Measurements from ENCODE around the gene ROBO3. TPM values are rescaled to one million over a fixed set of nuclear protein-coding genes. Genes with fewer than 3 reads are reported as not detected.

ROBO3 gene
- polyA plus RNA-seq, 4 donors = 4.5 to 16.1 (median 11.4) TPM

DNA sequence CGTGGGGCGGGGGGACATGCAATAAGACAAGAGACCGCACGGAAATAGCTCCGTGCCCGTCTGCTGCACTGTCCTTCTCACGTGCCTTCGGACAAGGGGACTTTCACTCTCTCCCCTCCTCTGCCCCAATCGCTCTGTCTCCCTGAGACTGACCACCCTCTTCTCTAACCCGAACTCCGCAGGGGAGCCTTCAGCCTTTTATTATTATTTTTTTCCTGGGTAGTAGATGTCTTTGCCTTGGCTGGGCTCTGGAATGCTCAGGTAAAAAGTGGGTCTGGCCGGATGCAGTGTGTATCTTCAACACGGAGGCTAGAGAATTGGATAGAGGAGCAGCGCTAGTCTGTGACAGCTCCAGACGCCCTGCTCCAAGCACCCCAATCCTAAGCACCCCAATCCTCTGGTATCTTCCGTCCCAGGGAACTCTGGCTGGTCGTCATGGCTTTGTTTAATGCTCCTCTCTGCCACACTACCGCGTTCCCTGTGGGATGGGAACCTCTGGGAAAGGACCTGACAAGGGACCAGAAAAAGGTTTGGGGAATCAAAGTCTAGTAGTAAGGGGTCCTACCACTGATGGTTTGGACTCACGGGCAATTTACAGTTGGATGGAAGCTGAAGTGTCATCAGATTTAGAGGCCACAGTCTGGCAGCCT lies 25.1 kb upstream of the ROBO3 start:
- Histone ChIP-seq H3K4me1 (ENCODE audit: control insufficient read depth in 3 of 3, insufficient read depth in 2 of 3, low read depth in 1 of 3, low read length in 2 of 3) (peaks cover 0 to 15% (median 0%) of the 10 kb centered on the region in 3 donors), H3K4me3 (ENCODE audit: low read depth in 1 of 3, low read length in 3 of 3) (peak overlapping the region in 1 of 3 donors; percentile 27)

GRCh38 chr11:124840666-124841065 lies 24.6 kb upstream of the ROBO3 start:
- FAIRE-seq = no peak
- Histone ChIP-seq H3K4me1 (ENCODE audit: control insufficient read depth in 3 of 3, insufficient read depth in 2 of 3, low read depth in 1 of 3, low read length in 2 of 3) (peaks cover 0 to 15% (median 0%) of the 10 kb centered on the region in 3 donors), H3K9me3 (ENCODE audit: control insufficient read depth in 2 of 2, insufficient read depth in 1 of 2, low read depth in 1 of 2, low read length in 1 of 2) (no peaks in the 10 kb centered on the region), H3K27me3 (ENCODE audit: control insufficient read depth in 3 of 3, insufficient read depth in 3 of 3, low read length in 3 of 3) (peaks cover 10 to 74% (median 52%) of the 10 kb centered on the region in 3 donors), H3K36me3 (ENCODE audit: control insufficient read depth in 3 of 3, insufficient read depth in 2 of 3, low read depth in 1 of 3, low read length in 3 of 3) (no peaks in the 10 kb centered on the region), H3K27ac (ENCODE audit: low read depth in 1 of 3, low read length in 2 of 3) (no peak overlapping the region), H3K4me3 (ENCODE audit: low read depth in 1 of 3, low read length in 3 of 3) (no peak overlapping the region)
- WGBS, 3 donors = 27 to 56% (median 43%) methylated on average over 1 of the region's 1 CpG
- no peak for DNase-seq

More for the DNA sequence above, 25.1 kb upstream of the ROBO3 start:
- 6 to 13% (median 12%) methylated on average over 17 to 20 of the region's 20 CpGs for WGBS, 3 donors
- Histone ChIP-seq H3K9me3 (ENCODE audit: control insufficient read depth in 2 of 2, insufficient read depth in 1 of 2, low read depth in 1 of 2, low read length in 1 of 2) (no peaks in the 10 kb centered on the region), H3K27me3 (ENCODE audit: control insufficient read depth in 3 of 3, insufficient read depth in 3 of 3, low read length in 3 of 3) (peaks cover 6 to 69% (median 46%) of the 10 kb centered on the region in 3 donors), H3K36me3 (ENCODE audit: control insufficient read depth in 3 of 3, insufficient read depth in 2 of 3, low read depth in 1 of 3, low read length in 3 of 3) (no peaks in the 10 kb centered on the region), H3K27ac (ENCODE audit: low read depth in 1 of 3, low read length in 2 of 3) (no peak overlapping the region)
- FAIRE-seq = no peak
- DNase-seq = no peak

DNA sequence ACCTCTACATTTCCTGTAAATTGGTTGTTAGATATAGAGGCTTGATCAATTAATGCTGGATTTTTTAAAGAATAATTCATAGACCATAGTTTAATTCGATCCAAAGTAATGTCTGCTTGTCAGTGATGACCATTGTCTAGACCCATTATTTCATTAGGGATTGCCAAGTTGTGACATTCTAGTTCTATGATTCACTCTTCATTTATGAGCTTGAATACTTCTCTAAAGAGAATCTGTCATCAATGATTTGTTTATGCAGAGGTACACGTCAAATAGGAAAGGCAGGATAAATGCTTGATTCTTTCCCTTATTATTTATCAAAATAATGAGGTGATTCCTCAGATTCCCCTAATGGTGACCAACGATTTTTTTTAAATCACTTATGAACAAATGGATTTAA lies 24.0 kb upstream of the ROBO3 start:
- Histone ChIP-seq H3K4me1 (ENCODE audit: control insufficient read depth in 3 of 3, insufficient read depth in 2 of 3, low read depth in 1 of 3, low read length in 2 of 3) (peaks cover 0 to 15% (median 0%) of the 10 kb centered on the region in 3 donors), H3K27ac (ENCODE audit: low read depth in 1 of 3, low read length in 2 of 3) (no peak overlapping the region), H3K9me3 (ENCODE audit: control insufficient read depth in 2 of 2, insufficient read depth in 1 of 2, low read depth in 1 of 2, low read length in 1 of 2) (no peaks in the 10 kb centered on the region), H3K36me3 (ENCODE audit: control insufficient read depth in 3 of 3, insufficient read depth in 2 of 3, low read depth in 1 of 3, low read length in 3 of 3) (no peaks in the 10 kb centered on the region), H3K4me3 (ENCODE audit: low read depth in 1 of 3, low read length in 3 of 3) (no peak overlapping the region), H3K27me3 (ENCODE audit: control insufficient read depth in 3 of 3, insufficient read depth in 3 of 3, low read length in 3 of 3) (peaks cover 10 to 80% (median 57%) of the 10 kb centered on the region in 3 donors)
- no peak for FAIRE-seq
- WGBS, 3 donors = 18 to 33% (median 26%) methylated on average over 3 of the region's 3 CpGs
- DNase-seq = no peak

GRCh38 chr11:124841840-124842239 lies 23.4 kb upstream of the ROBO3 start:
- Histone ChIP-seq H3K4me3 (ENCODE audit: low read depth in 1 of 3, low read length in 3 of 3) (no peak overlapping the region), H3K27ac (ENCODE audit: low read depth in 1 of 3, low read length in 2 of 3) (no peak overlapping the region), H3K4me1 (ENCODE audit: control insufficient read depth in 3 of 3, insufficient read depth in 2 of 3, low read depth in 1 of 3, low read length in 2 of 3) (peaks cover 0 to 15% (median 0%) of the 10 kb centered on the region in 3 donors), H3K9me3 (ENCODE audit: control insufficient read depth in 2 of 2, insufficient read depth in 1 of 2, low read depth in 1 of 2, low read length in 1 of 2) (no peaks in the 10 kb centered on the region), H3K36me3 (ENCODE audit: control insufficient read depth in 3 of 3, insufficient read depth in 2 of 3, low read depth in 1 of 3, low read length in 3 of 3) (no peaks in the 10 kb centered on the region), H3K27me3 (ENCODE audit: control insufficient read depth in 3 of 3, insufficient read depth in 3 of 3, low read length in 3 of 3) (peaks cover 10 to 86% (median 57%) of the 10 kb centered on the region in 3 donors)
- FAIRE-seq (no peak), DNase-seq (no peak)
- WGBS, 3 donors = 16 to 28% (median 19%) methylated on average over 2 of the region's 2 CpGs

DNA sequence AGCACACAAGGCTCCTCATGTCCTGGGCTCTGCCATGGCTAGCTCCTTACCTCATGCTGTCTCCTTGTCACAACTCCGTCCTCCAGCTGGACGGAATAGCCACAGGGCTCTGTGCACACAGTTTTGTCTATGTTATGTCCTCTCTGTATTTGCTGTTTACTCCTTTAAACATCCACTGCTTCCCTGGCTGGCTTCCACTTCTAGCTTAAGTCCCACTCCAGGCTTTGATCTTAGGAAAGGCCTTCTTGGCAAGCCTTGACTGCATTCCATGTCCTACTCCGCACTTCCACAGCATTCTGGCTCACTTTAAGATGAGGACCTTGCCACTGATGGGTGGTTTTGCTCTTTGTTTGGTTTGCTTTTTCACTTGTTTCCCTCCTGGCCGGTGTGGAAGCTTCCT lies 22.9 kb upstream of the ROBO3 start:
- Histone ChIP-seq H3K27ac (ENCODE audit: low read depth in 1 of 3, low read length in 2 of 3) (no peak overlapping the region), H3K27me3 (ENCODE audit: control insufficient read depth in 3 of 3, insufficient read depth in 3 of 3, low read length in 3 of 3) (peaks cover 10 to 91% (median 60%) of the 10 kb centered on the region in 3 donors), H3K4me3 (ENCODE audit: low read depth in 1 of 3, low read length in 3 of 3) (no peak overlapping the region), H3K9me3 (ENCODE audit: control insufficient read depth in 2 of 2, insufficient read depth in 1 of 2, low read depth in 1 of 2, low read length in 1 of 2) (no peaks in the 10 kb centered on the region), H3K36me3 (ENCODE audit: control insufficient read depth in 3 of 3, insufficient read depth in 2 of 3, low read depth in 1 of 3, low read length in 3 of 3) (no peaks in the 10 kb centered on the region), H3K4me1 (ENCODE audit: control insufficient read depth in 3 of 3, insufficient read depth in 2 of 3, low read depth in 1 of 3, low read length in 2 of 3) (peaks cover 0 to 15% (median 0%) of the 10 kb centered on the region in 3 donors)
- 30 to 36% (median 30%) methylated on average over 4 of the region's 4 CpGs for WGBS, 3 donors
- FAIRE-seq (no peak), DNase-seq (no peak)

GRCh38 chr11:124843616-124843910 lies 21.7 kb upstream of the ROBO3 start:
- no peak for DNase-seq
- Histone ChIP-seq H3K4me1 (ENCODE audit: control insufficient read depth in 3 of 3, insufficient read depth in 2 of 3, low read depth in 1 of 3, low read length in 2 of 3) (peaks cover 0 to 15% (median 0%) of the 10 kb centered on the region in 3 donors), H3K36me3 (ENCODE audit: control insufficient read depth in 3 of 3, insufficient read depth in 2 of 3, low read depth in 1 of 3, low read length in 3 of 3) (no peaks in the 10 kb centered on the region), H3K4me3 (ENCODE audit: low read depth in 1 of 3, low read length in 3 of 3) (no peak overlapping the region), H3K27ac (ENCODE audit: low read depth in 1 of 3, low read length in 2 of 3) (no peak overlapping the region), H3K27me3 (ENCODE audit: control insufficient read depth in 3 of 3, insufficient read depth in 3 of 3, low read length in 3 of 3) (peaks cover 7 to 91% (median 65%) of the 10 kb centered on the region in 3 donors), H3K9me3 (ENCODE audit: control insufficient read depth in 2 of 2, insufficient read depth in 1 of 2, low read depth in 1 of 2, low read length in 1 of 2) (no peaks in the 10 kb centered on the region)
- WGBS, 3 donors = 9 to 10% (median 10%) methylated on average over 8 of the region's 8 CpGs
- FAIRE-seq = no peak

- Histone ChIP-seq H3K4me1 (ENCODE audit: control insufficient read depth in 3 of 3, insufficient read depth in 2 of 3, low read depth in 1 of 3, low read length in 2 of 3) (peaks cover 0 to 11% (median 0%) of the 10 kb centered on the region in 3 donors), H3K27ac (ENCODE audit: low read depth in 1 of 3, low read length in 2 of 3) (no peak overlapping the region), H3K36me3 (ENCODE audit: control insufficient read depth in 3 of 3, insufficient read depth in 2 of 3, low read depth in 1 of 3, low read length in 3 of 3) (no peaks in the 10 kb centered on the region), H3K27me3 (ENCODE audit: control insufficient read depth in 3 of 3, insufficient read depth in 3 of 3, low read length in 3 of 3) (peaks cover 4 to 86% (median 60%) of the 10 kb centered on the region in 3 donors), H3K9me3 (ENCODE audit: control insufficient read depth in 2 of 2, insufficient read depth in 1 of 2, low read depth in 1 of 2, low read length in 1 of 2) (no peaks in the 10 kb centered on the region), H3K4me3 (ENCODE audit: low read depth in 1 of 3, low read length in 3 of 3) (no peak overlapping the region)
- no peak for DNase-seq
- FAIRE-seq = no peak
- WGBS, 3 donors = 12 to 17% (median 15%) methylated on average over 8 of the region's 8 CpGs
Observed at GRCh38 chr11:124844664-124845079, 20.6 kb upstream of the ROBO3 start.

- no peaks in the 10 kb centered on the region for H3K36me3 ChIP-seq (ENCODE audit: control insufficient read depth in 3 of 3, insufficient read depth in 2 of 3, low read depth in 1 of 3, low read length in 3 of 3)
- H3K27me3 ChIP-seq (ENCODE audit: control insufficient read depth in 3 of 3, insufficient read depth in 3 of 3, low read length in 3 of 3) = peaks cover 4 to 83% (median 53%) of the 10 kb centered on the region in 3 donors
- H3K9me3 ChIP-seq (ENCODE audit: control insufficient read depth in 2 of 2, insufficient read depth in 1 of 2, low read depth in 1 of 2, low read length in 1 of 2) = no peaks in the 10 kb centered on the region
- FAIRE-seq = no peak
- peaks cover 0 to 7% (median 0%) of the 10 kb centered on the region in 3 donors for H3K4me1 ChIP-seq (ENCODE audit: control insufficient read depth in 3 of 3, insufficient read depth in 2 of 3, low read depth in 1 of 3, low read length in 2 of 3)
- H3K27ac ChIP-seq (ENCODE audit: low read depth in 1 of 3, low read length in 2 of 3) = no peak overlapping the region
- WGBS, 3 donors = 8 to 13% (median 13%) methylated on average over 11 of the region's 11 CpGs
- no peak overlapping the region for H3K4me3 ChIP-seq (ENCODE audit: low read depth in 1 of 3, low read length in 3 of 3)
- no peak for DNase-seq
Observed at GRCh38 chr11:124846070-124846673, 19.1 kb upstream of the ROBO3 start.
